Naive thymus-derived CD4-positive, alpha-beta T cell (primary cell): ENCODE data around the gene ATF3. TPM values are rescaled to one million over a fixed set of nuclear protein-coding genes. Genes with fewer than 3 reads are reported as not detected.

Experiments used
- ATAC-seq: fragments of 150-1000 bp; cut with Tn5 transposase; 2 replicates; pipeline ENCODE4 v1.10.0; 2021; ENCODE audit warnings: mild to moderate bottlenecking, moderate library complexity
- CTCF ChIA-PET: fragments of 350-600 bp; sonication (Branson Sonifier 250); formaldehyde crosslinking; loops from one replicate; lab custom pipeline; 2021; ENCODE audit warnings: antibody characterized with exemption; lab: Charles Lee
- POLR2A ChIA-PET: fragments of 350-600 bp; sonication (Branson Sonifier 250); formaldehyde crosslinking; loops from one replicate; lab custom pipeline; 2021; ENCODE audit warnings: antibody characterized with exemption, inconsistent platforms; lab: Charles Lee
- DNase-seq, 9 donors: peaks; one replicate each; pipeline versions ENCODE4 v3.0.0 to v3.0.0-alpha.2; 2020 to 2022; ENCODE audit warnings: mixed read lengths in 1 of 9
- H3K27ac ChIP-seq: one replicate; pipeline ENCODE4 v1.7.0; 2013; ENCODE audit warnings: mild to moderate bottlenecking, low read depth, low read length, moderate library complexity
- H3K27me3 ChIP-seq, 2 donors: one replicate each; pipeline ENCODE4 v1.7.0; 2013; ENCODE audit warnings: low read length in 2 of 2, mild to moderate bottlenecking in 2 of 2, moderate library complexity in 2 of 2; ENCODE audit not compliant: control insufficient read depth in 2 of 2, insufficient read depth in 2 of 2
- H3K36me3 ChIP-seq, 3 experiments: 1 replicate in 2 of 3; 2 replicates in 1 of 3; pipeline ENCODE4 v1.7.0; 2013; ENCODE audit warnings: low read length in 3 of 3, mild to moderate bottlenecking in 3 of 3, moderate library complexity in 1 of 3; ENCODE audit not compliant: insufficient read depth in 3 of 3, control insufficient read depth in 2 of 3
- H3K4me1 ChIP-seq, 2 donors: one replicate each; pipeline ENCODE4 v1.7.0; 2013; ENCODE audit warnings: low read length in 2 of 2, mild to moderate bottlenecking in 2 of 2, moderate library complexity in 1 of 2; ENCODE audit not compliant: control insufficient read depth in 2 of 2, insufficient read depth in 2 of 2
- H3K4me3 ChIP-seq: 2 replicates; pipeline ENCODE4 v1.7.0; 2013; ENCODE audit warnings: mild to moderate bottlenecking, low read length
- H3K9me3 ChIP-seq, 3 experiments: 1 replicate in 2 of 3; 2 replicates in 1 of 3; pipeline ENCODE4 v1.7.0; 2013; ENCODE audit warnings: low read length in 3 of 3; ENCODE audit not compliant: control insufficient read depth in 2 of 3
- H3K27ac Mint-ChIP-seq, 9 donors: one replicate each; pipeline ENCODE4 v1.8.0; 2020 to 2022; ENCODE audit warnings: mixed read lengths in 9 of 9, mild to moderate bottlenecking in 8 of 9, moderate library complexity in 5 of 9, inconsistent platforms in 2 of 9
- H3K27me3 Mint-ChIP-seq, 5 donors: one replicate each; pipeline ENCODE4 v1.8.0; 2021 to 2022; ENCODE audit warnings: mixed read lengths in 5 of 5, mild to moderate bottlenecking in 1 of 5
- H3K36me3 Mint-ChIP-seq, 5 donors: one replicate each; pipeline ENCODE4 v1.8.0; 2020 to 2022; ENCODE audit warnings: mixed read lengths in 5 of 5, mild to moderate bottlenecking in 3 of 5, inconsistent platforms in 1 of 5
- H3K4me1 Mint-ChIP-seq, 7 donors: one replicate each; pipeline ENCODE4 v1.8.0; 2020 to 2022; ENCODE audit warnings: mixed read lengths in 7 of 7, mild to moderate bottlenecking in 3 of 7, inconsistent platforms in 1 of 7
- H3K4me3 Mint-ChIP-seq, 10 donors: one replicate each; pipeline ENCODE4 v1.8.0; 2020 to 2022; ENCODE audit warnings: mild to moderate bottlenecking in 10 of 10, mixed read lengths in 10 of 10, moderate library complexity in 6 of 10, inconsistent platforms in 2 of 10
- H3K9me3 Mint-ChIP-seq, 11 donors: one replicate each; pipeline ENCODE4 v1.8.0; 2020 to 2022; ENCODE audit warnings: mixed read lengths in 11 of 11, mild to moderate bottlenecking in 4 of 11, inconsistent platforms in 1 of 11, moderate library complexity in 1 of 11
- intact Hi-C, 2 donors: fragments of 100-400 bp; cut with micrococcal nuclease; formaldehyde crosslinking; loops; one replicate each; pipeline ENCODE4 v1.15.1; 2023
- polyA plus RNA-seq, 2 donors: library from polyadenylated mRNA; unstranded; fragments of 300-500 nt; fragmentation: Illumina TruSeq; gene quantifications; one replicate each; pipeline ENCODE4 v1.2.3, GENCODE V29; 2021
- total RNA-seq, 6 experiments: library from RNA in 5 of 6; stranded (reverse) in 5 of 6; gene quantifications; 1 replicate in 5 of 6; 2 replicates in 1 of 6; pipeline ENCODE4 v1.2.3 and lab custom pipeline; 2021 to 2026

The ATF3 gene
- total and polyA plus RNA-seq, 7 experiments from 2014 or later: 0.57 to 83.4 (median 12.5) TPM; not detected in 2

DNA sequence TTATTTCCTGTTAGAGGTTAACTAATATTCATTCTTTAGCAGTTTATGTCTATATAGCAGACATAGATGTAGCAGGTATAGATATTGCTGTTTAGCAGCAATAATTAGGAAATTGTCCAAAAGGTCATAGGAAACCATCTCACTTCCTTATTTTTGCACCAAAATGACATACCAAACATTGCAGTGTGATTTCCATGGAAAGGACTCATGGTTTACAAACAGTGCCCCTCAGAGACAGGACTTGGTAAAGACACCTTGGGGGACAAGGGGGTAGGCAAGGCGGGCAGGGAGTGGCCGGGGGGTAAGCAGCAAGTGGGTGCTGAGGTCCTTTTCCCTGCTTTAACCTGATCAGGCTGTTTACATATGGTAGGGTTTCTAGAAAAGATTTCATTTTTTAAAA is 60.5 kb downstream of the ATF3 start:
- no peaks in the 10 kb centered on the region for H3K9me3 ChIP-seq
- no peak overlapping the region for H3K27ac ChIP-seq
- no peaks in the 10 kb centered on the region for H3K36me3 ChIP-seq
- Mint-ChIP-seq H3K27me3 (peaks cover 5 to 21% (median 18%) of the 10 kb centered on the region in 5 donors), H3K4me3 (no peak overlapping the region), H3K36me3 (no peaks in the 10 kb centered on the region), H3K27ac (no peak overlapping the region), H3K9me3 (no peaks in the 10 kb centered on the region), H3K4me1 (peaks cover 4 to 37% (median 5%) of the 10 kb centered on the region in 7 donors)
- no peaks in the 10 kb centered on the region for H3K27me3 ChIP-seq
- DNase-seq: no peak
- no peak for ATAC-seq
- peaks cover 0 to 6% of the 10 kb centered on the region in 2 donors for H3K4me1 ChIP-seq
- CTCF ChIA-PET: interaction anchor here (5.5 kb wide), 1 partner anchor 113 kb away, joined by 60 read pairs; no protein-coding TSS in a partner anchor
- POLR2A ChIA-PET: no interaction called here
- intact Hi-C loops: no loop called here
- no peak overlapping the region for H3K4me3 ChIP-seq

- ChIA-PET CTCF (no interaction called here), POLR2A (no interaction called here)
- intact Hi-C loops: no loop called here
- Histone ChIP-seq H3K9me3 (no peaks in the 10 kb centered on the region), H3K27me3 (no peaks in the 10 kb centered on the region), H3K36me3 (no peaks in the 10 kb centered on the region), H3K4me1 (peaks cover 0 to 6% of the 10 kb centered on the region in 2 donors), H3K4me3 (no peak overlapping the region), H3K27ac (no peak overlapping the region)
- Mint-ChIP-seq H3K9me3 (no peaks in the 10 kb centered on the region), H3K27me3 (peaks cover 5 to 22% (median 20%) of the 10 kb centered on the region in 5 donors), H3K27ac (no peak overlapping the region), H3K4me3 (no peak overlapping the region), H3K4me1 (peaks cover 4 to 37% (median 5%) of the 10 kb centered on the region in 7 donors), H3K36me3 (no peaks in the 10 kb centered on the region)
- ATAC-seq (no peak), DNase-seq (no peak)
Measured at GRCh38 chr1:212669600-212669999, 61.0 kb downstream of the ATF3 start.

DNA sequence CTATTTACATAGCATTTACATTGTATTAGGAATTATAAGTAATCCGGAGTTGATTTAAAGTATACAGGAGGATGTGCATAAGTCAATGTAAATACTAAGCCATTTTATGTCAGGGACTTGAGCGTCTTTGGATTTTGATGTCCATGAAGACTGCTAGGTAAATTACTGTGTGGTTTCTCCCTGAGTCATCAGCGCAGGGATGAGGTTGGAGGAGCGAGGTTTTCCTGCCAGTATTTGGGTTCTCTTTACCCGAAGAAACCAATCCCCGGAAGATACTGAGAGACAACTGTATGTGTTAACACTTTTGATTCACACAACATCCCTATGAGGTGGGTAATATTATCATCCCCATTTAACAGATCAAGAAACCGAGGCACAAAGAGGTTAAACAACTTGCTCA is 61.7 kb downstream of the ATF3 start:
- Mint-ChIP-seq H3K36me3 (no peaks in the 10 kb centered on the region), H3K4me3 (no peak overlapping the region), H3K4me1 (peaks cover 4 to 33% (median 5%) of the 10 kb centered on the region in 7 donors), H3K9me3 (no peaks in the 10 kb centered on the region), H3K27me3 (peaks cover 5 to 25% (median 21%) of the 10 kb centered on the region in 5 donors), H3K27ac (no peak overlapping the region)
- POLR2A ChIA-PET: no interaction called here
- ATAC-seq: no peak
- CTCF ChIA-PET: no interaction called here
- H3K4me3 ChIP-seq: no peak overlapping the region
- H3K36me3 ChIP-seq: no peaks in the 10 kb centered on the region
- H3K27me3 ChIP-seq: no peaks in the 10 kb centered on the region
- intact Hi-C loops: no loop called here
- no peak overlapping the region for H3K27ac ChIP-seq
- H3K4me1 ChIP-seq: peaks cover 0 to 6% of the 10 kb centered on the region in 2 donors
- H3K9me3 ChIP-seq: no peaks in the 10 kb centered on the region
- no peak for DNase-seq

Other genes with a start within 250 kb of the ATF3 start
- gene PACC1, start 193.9 kb upstream of the ATF3 start, total RNA-seq: 10 to 100 TPM in 3 of 5 experiments, 1 to 10 TPM in 2; 7.9 to 13.4 (median 12.0) TPM
- gene PACC1, start 193.9 kb upstream of the ATF3 start, polyA plus RNA-seq: 10 to 100 TPM in 1 of 2 donors, 1 to 10 TPM in 1; 7.2 to 11.0 TPM
- gene NENF, start 175.8 kb upstream of the ATF3 start, total RNA-seq: 10 to 100 TPM; 16.0 to 23.5 (median 21.0) TPM
- gene NENF, start 175.8 kb upstream of the ATF3 start, polyA plus RNA-seq: 10 to 100 TPM; 39.5 to 73.0 TPM
- gene BATF3, start 91.1 kb downstream of the ATF3 start, total RNA-seq: 10 to 100 TPM in 1 of 5 experiments, 1 to 10 TPM in 3, under 1 TPM in 1; 0.27 to 40.2 (median 1.2) TPM
- gene BATF3, start 91.1 kb downstream of the ATF3 start, polyA plus RNA-seq: under 1 TPM; 0.69 to 0.98 TPM
- 10 to 100 TPM; 22.3 to 42.3 (median 37.7) TPM for gene NSL1, start 183.0 kb downstream of the ATF3 start, total RNA-seq
- 10 to 100 TPM; 77.4 to 79.3 TPM for gene NSL1, start 183.0 kb downstream of the ATF3 start, polyA plus RNA-seq
- 10 to 100 TPM; 10.0 to 17.7 (median 13.9) TPM for gene TATDN3, start 183.1 kb downstream of the ATF3 start, total RNA-seq
- 10 to 100 TPM; 16.5 to 19.2 TPM for gene TATDN3, start 183.1 kb downstream of the ATF3 start, polyA plus RNA-seq
- not detected for gene SPATA45, start 238.9 kb downstream of the ATF3 start, total RNA-seq
- not detected for gene SPATA45, start 238.9 kb downstream of the ATF3 start, polyA plus RNA-seq
- gene FLVCR1, start 249.5 kb downstream of the ATF3 start, total RNA-seq: 10 to 100 TPM in 2 of 5 experiments, 1 to 10 TPM in 3; 7.4 to 12.2 (median 8.2) TPM
- gene FLVCR1, start 249.5 kb downstream of the ATF3 start, polyA plus RNA-seq: 1 to 10 TPM; 2.3 to 2.6 TPM